NB4 (cell line): ENCODE measurements around the gene RIBC1.

Source experiments
- DNase-seq: peaks from one replicate; pipeline ENCODE4 v3.0.0; 2010; ENCODE audit warnings: low read depth
- H3K4me3 ChIP-seq: one replicate; pipeline ENCODE4 v1.5.1; 2011; ENCODE audit warnings: mild to moderate bottlenecking, low read depth, low read length, moderate library complexity
- MYC ChIP-seq: IDR thresholded peaks from 2 replicates; pipeline ENCODE4 v1.6.1; 2011; ENCODE audit warnings: low read depth, low read length
- POLR2A ChIP-seq: IDR thresholded peaks from 2 replicates; pipeline ENCODE4 v1.6.1; 2011; ENCODE audit warnings: mild to moderate bottlenecking; ENCODE audit not compliant: insufficient read length; ENCODE audit errors: extremely low read depth
- TF ChIP-seq, protein P1 (sequence below): IDR thresholded peaks from 2 replicates; pipeline ENCODE4 v1.6.1; 2011; ENCODE audit warnings: low read depth, low read length
- TF ChIP-seq, protein P2 (sequence below): IDR thresholded peaks from one replicate; pipeline ENCODE4 v1.5.1; 2012; ENCODE audit warnings: low read depth, low read length

The RIBC1 gene

DNA sequence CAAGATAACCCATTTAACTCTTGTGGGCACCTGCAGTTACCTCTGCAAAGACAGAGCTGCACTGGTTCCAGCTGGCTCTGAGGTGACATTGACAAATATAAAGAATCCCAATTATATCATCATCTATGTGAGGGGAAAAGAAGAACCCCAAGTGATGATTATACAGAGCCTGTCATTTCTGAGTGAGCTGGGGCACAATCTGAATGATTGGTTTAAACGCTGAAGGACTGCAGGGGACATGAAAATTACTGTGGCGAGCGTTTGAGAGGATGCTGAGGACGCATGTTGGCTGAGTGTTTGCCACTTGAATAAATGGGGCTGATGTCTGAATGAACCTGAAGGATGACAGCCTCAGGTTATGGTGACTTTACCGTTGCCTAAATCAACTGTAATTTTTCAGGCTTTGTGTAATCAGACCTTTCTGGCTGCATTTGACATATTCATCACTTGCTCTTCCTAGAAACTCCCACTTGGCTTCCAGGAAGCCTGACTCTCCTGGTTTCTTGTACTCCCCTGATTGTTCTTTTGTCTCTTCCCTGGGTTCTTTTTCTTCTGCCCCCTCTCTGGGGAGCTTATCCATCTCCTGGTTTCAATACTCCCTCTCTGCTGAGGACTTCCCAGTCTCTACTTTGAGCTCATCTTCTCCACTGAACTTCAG lies 15.6 kb downstream of the RIBC1 start:
- no peak overlapping the region for H3K4me3 ChIP-seq
- DNase-seq: no peak
- TF ChIP-seq POLR2A (no peak), MYC (no peak)
- TF ChIP-seq, protein P1, sequence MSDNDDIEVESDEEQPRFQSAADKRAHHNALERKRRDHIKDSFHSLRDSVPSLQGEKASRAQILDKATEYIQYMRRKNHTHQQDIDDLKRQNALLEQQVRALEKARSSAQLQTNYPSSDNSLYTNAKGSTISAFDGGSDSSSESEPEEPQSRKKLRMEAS: no peak
- TF ChIP-seq, protein P2, sequence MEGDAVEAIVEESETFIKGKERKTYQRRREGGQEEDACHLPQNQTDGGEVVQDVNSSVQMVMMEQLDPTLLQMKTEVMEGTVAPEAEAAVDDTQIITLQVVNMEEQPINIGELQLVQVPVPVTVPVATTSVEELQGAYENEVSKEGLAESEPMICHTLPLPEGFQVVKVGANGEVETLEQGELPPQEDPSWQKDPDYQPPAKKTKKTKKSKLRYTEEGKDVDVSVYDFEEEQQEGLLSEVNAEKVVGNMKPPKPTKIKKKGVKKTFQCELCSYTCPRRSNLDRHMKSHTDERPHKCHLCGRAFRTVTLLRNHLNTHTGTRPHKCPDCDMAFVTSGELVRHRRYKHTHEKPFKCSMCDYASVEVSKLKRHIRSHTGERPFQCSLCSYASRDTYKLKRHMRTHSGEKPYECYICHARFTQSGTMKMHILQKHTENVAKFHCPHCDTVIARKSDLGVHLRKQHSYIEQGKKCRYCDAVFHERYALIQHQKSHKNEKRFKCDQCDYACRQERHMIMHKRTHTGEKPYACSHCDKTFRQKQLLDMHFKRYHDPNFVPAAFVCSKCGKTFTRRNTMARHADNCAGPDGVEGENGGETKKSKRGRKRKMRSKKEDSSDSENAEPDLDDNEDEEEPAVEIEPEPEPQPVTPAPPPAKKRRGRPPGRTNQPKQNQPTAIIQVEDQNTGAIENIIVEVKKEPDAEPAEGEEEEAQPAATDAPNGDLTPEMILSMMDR: no peak

DNA sequence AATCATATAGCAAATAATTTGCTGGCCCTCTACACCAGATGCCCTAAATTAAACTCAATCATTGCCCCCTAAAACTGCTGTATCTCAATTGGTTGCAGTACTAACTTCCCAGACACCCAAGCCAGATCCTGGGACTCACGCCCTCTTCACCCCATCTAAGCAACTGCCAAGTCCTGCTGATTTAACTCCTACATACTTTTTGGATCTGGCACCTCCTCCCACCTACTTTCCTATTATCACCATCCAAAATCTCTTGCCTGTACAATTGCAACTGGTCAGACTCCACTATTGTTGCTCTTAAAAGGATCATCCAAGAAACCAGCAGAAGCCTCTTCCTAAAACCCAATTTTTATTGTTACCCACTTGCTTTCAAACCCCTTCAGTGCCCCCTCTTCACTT lies 16.2 kb downstream of the RIBC1 start:
- no peak for TF ChIP-seq POLR2A
- TF ChIP-seq, protein P1: no peak
- TF ChIP-seq MYC: no peak
- TF ChIP-seq, protein P2: no peak
- H3K4me3 ChIP-seq: no peak overlapping the region
- DNase-seq: no peak

DNA sequence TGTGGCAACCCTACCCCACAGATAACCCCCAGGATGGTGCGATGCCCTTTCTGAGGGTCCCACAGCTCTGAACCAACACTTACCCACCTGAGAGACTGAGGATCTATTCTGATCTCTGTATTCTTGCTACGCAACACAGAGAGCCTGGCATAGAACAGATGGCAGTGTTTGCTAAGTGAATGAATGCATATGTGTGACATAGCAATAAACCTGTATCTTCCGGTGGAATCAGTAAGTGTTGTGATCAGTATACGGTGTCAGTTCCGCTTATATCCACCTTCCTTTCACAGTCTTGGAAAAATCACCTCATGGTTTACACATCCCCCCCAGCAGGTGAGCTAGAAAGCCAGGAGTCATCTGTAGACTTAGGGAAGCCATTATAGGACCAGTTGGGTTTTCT lies 17.4 kb downstream of the RIBC1 start:
- DNase-seq: peak; percentile 66
- TF ChIP-seq, protein P2: no peak
- TF ChIP-seq, protein P1: no peak
- TF ChIP-seq POLR2A (no peak), MYC (no peak)
- H3K4me3 ChIP-seq: peak overlapping the region; percentile 77

DNA sequence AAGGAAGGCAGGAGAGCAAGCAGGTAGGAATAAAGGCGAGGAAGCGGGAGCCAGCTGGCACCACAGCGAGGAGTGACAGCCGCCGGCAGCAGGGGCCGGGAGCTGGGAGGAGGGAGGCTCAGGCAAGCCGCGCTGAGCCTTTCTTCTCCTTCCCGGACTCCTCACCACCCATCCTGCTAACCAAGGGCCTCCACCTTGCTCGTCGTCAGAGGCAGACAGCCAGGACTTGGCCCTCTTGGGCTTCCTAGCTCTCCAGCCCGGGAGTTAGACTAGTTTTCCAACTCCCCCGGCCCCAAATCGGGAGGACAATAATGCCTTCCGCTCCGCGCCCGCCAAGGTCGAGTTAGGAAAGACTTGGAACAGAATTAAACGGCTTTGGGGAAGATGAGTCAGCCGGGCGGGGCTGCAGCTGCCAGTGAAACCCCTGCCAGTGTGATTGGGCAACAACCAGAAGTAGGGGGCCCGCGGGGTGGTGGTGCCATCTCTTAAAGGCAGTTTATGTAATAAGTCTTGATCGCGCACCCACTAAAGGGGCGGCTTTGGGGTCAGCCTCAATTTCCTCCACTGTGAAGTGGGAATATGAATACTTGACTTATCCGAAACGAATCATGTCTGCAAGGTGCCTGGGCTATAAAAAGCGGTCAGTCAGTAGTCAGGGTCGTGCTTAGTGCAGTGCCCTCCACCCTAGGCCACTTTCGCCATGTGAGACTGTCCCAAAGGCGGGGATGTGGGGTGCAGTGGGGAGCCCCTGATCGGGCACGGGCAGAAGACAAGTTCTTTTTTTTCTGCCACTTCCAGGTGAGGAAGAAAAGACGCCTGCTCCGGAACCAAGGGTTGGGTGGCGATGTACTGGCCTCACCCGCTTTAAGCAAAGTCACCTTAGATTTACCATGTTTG lies 18.2 kb downstream of the RIBC1 start:
- H3K4me3 ChIP-seq: peak overlapping the region; percentile 77
- TF ChIP-seq, protein P2: no peak
- TF ChIP-seq, protein P1: 0 out of 2 replicates have a peak, but pooled peaks have one; percentile 1
- TF ChIP-seq MYC (no peak), POLR2A (peak; percentile 10)
- peak; percentile 94 for DNase-seq

DNA sequence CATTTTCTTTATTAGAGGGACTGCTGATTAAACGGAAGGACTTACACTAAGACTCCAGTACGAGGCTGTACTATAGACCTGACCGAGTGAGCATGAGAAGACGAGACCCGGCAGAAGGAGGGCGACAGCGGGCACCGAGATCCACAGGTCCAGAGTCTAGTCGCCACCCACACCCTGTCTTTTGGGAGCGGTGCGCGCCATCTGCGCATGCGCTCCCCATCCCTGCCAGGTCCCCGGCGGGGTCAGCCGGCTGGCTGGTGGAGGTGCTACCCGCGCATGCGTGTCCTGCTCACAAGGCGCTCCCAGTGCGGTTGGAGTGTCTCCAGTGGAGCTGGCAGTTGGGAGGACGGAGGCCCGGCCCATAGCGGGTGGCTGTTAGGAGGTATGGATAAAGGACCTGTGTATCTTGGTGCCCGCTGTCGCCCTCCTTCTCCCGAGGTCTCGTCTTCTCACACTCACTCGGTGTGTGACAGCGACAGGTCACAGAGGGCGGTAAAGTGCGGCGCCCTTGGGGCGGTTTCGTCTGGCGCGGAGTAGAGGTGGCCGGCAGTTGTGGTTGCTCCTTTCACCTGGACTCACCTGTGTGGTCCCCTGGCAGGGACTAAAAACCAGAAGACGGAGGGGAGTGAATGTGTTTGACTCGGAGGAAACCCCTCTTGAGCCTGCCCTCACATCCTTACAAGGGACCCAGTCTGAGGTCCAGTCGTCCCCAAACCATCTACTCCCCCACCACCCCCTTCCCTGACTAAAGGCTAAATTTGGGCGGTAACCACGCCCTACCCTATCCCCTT lies 19.1 kb downstream of the RIBC1 start:
- H3K4me3 ChIP-seq: peak overlapping the region; percentile 77
- DNase-seq: peak; percentile 92
- no peak for TF ChIP-seq MYC
- TF ChIP-seq, protein P1: peak; percentile 3; the same call in 1 of the 2 replicates
- TF ChIP-seq, protein P2: no peak
- peak; percentile 52 for TF ChIP-seq POLR2A
